AG20443 (cell line): ENCODE results near the gene SERPINF2.
"Not testable (repeated sequence)": the region's sequence is repeated elsewhere in the genome, so short reads cannot be mapped to it uniquely, and the experiment has no call there.

ENCODE experiments used
- DNase-seq: peaks from one replicate; pipeline ENCODE4 v3.0.0; 2012; ENCODE audit warnings: low spot score, mixed read lengths

Gene SERPINF2

DNA sequence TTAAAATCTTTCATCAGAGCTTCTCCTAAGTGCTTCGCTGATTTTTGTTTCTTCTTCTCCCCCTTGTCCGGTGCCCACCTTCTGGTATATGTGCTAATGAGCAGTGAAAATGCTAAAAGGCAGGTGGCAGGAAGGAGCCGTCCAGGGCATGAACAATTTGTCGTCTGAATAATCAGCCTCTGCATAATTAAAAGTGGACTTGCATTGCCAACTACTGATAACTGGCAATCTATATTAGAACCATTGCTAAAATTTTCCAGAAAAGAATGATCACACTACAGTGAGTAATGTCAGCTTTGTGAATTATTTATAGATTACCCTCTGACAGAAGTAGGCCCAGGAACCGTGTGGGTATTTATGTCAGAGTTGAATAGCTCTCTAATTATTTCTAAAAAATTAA is 47.3 kb downstream of the SERPINF2 start:
- DNase-seq = no peak

- DNase-seq = no peak
Measured at GRCh38 chr17:1792495-1793446, 50.1 kb downstream of the SERPINF2 start.

GRCh38 chr17:1793447-1793806 is 50.8 kb downstream of the SERPINF2 start:
- no peak for DNase-seq

DNA sequence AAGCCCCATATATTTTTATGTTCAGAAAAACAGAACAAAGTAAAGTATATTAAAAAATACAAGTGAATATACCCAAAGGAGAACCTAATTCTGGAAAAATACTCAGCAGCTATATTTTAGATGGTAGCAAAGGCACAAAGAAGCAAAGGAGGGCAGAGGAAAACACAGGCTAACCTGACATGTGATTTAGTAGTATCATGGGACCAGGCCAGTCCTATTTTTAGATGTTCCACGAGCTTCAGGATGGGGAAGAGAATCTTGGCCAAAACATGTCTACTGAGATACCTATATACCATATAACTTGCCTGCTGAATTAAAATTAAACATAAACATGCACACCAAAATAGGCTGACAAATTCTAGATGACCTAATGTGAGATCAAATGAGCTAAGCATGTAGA is 54.1 kb downstream of the SERPINF2 start:
- no peak for DNase-seq

DNA sequence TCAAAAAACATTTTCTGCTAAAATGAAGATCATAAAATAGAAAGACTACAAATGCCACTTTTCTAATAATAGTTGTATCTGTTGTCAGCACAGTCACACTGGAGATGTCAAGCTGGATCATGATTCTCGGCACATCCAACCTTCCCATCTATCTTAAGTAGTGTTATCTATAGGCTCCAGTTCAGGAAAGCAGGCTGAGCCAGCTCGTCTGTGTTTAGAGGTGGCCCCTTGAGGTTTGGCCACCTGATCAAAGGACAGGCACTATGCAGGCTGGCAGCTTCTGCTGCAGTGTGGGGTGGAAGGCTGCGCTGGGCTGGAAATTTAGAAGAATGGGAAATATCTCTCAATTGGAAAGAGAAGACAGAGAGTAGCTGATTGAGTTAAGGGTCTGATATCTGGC is 54.7 kb downstream of the SERPINF2 start:
- DNase-seq = no peak

GRCh38 chr17:1797846-1798245 is 55.2 kb downstream of the SERPINF2 start:
- not testable (repeated sequence) for DNase-seq

DNA sequence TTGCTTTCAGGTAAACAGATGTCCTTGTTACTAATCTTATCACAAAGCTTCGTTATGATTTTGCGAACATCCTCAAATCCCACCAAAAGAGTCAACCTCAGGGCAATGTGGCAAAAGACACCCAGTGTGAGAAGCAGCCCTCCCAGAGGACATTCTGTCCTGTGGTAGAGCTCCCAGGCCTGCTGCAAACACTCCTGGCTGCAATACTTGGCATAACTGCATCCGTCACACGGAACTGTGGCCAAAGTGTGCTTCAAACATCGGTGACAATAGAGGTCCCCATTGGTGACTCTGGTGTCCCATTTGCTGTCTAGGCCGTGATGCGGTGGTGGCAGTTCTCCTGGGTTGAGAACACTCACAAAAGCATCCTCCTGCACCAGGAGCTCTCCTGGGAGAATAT is 57.6 kb downstream of the SERPINF2 start:
- no peak for DNase-seq

DNA sequence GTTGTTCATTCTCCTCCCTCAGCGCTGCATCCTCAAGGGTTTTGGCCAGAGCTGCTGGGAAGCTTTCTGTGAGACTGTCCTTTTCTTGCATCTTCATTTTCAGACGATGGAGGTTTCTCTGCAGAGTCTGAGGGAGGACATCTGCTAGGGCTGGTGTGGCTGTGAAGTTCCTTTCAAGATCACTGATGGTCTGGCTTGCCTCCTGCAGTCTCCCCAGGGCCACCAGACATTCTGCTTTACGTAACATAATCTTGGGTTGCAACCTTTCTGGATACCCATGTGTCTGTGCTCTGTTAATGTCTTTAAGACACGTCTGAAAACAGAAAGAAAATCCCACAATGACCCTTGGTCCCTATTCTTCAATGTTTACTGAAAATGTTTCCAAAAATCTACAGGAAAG is 58.0 kb downstream of the SERPINF2 start:
- DNase-seq = no peak

DNA sequence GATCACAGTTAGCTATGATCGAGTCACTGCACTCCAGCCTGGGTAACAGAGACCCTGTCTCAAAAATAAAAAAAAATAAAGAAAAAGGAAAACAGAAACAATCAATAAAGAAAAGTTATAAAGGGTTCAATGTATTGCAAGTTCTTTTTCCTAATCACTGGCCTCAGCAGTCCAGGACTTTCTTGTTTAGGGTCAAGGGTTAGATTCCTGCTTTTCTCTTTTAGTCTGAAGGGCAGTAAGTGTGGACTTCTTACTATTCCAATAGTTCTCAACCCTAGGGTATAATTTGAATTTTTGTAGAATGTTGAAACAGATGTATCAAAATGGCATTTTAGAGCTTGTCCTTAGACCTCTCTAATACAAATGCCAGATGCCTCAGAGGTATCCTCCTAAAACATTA is 59.8 kb downstream of the SERPINF2 start:
- no peak for DNase-seq

- DNase-seq = no peak
Measured at GRCh38 chr17:1803280-1803679, 60.6 kb downstream of the SERPINF2 start.
